ENCODE data around the gene UCN. TPM values are rescaled to one million over a fixed set of nuclear protein-coding genes. Genes with fewer than 3 reads are reported as not detected.
A peak's percentile ranks its signal among the peaks of the same experiment; 100 is the strongest.

UCN gene
- total RNA-seq, 1 experiment from 2014 or later: 4.4 TPM

DNA sequence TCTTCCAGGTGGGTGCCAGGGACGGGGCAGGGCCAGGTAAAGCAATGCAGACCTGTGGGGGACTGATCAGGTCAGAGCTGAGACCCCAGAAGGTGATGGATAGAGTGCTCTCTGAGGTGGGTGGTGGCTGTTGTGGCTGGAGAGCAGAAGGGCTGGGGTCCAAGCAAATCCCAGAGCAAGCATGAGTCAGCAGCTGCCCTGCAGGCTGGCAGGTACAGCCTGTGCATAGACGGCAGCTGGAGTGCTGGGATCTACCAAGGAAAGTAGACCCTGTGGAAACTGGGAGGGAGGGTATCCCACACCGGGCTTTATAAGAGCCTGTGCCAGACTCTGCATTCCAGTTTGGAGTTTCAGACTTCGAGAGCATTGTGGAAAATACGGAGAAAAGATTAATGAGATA lies 25.4 kb downstream of the UCN start:
- no peaks in the 10 kb centered on the region for H3K36me3 ChIP-seq (ENCODE audit: control insufficient read depth, insufficient read depth, low read length)
- intact Hi-C loops (cut with micrococcal nuclease; ENCODE audit: unreplicated experiment): loop anchor here (5.0 kb wide), 1 partner anchor 186 kb away; no protein-coding TSS in a partner anchor
- in situ Hi-C loops (cut with HindIII; ENCODE audit: low pct_unique_long_range_greater_than_20kb, low sequenced_read_pairs): no loop called here
- POLR2A ChIA-PET: interaction anchor here (1.1 kb wide), 1 partner anchor 185 kb away, joined by 3 read pairs; no protein-coding TSS in a partner anchor
- TF ChIP-seq, protein P1, sequence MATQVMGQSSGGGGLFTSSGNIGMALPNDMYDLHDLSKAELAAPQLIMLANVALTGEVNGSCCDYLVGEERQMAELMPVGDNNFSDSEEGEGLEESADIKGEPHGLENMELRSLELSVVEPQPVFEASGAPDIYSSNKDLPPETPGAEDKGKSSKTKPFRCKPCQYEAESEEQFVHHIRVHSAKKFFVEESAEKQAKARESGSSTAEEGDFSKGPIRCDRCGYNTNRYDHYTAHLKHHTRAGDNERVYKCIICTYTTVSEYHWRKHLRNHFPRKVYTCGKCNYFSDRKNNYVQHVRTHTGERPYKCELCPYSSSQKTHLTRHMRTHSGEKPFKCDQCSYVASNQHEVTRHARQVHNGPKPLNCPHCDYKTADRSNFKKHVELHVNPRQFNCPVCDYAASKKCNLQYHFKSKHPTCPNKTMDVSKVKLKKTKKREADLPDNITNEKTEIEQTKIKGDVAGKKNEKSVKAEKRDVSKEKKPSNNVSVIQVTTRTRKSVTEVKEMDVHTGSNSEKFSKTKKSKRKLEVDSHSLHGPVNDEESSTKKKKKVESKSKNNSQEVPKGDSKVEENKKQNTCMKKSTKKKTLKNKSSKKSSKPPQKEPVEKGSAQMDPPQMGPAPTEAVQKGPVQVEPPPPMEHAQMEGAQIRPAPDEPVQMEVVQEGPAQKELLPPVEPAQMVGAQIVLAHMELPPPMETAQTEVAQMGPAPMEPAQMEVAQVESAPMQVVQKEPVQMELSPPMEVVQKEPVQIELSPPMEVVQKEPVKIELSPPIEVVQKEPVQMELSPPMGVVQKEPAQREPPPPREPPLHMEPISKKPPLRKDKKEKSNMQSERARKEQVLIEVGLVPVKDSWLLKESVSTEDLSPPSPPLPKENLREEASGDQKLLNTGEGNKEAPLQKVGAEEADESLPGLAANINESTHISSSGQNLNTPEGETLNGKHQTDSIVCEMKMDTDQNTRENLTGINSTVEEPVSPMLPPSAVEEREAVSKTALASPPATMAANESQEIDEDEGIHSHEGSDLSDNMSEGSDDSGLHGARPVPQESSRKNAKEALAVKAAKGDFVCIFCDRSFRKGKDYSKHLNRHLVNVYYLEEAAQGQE (IDR thresholded peaks at IDR 0.05; ENCODE audit: insufficient read depth in 1 of 2, low read depth in 2 of 2, low read length in 1 of 2): no peak
- TF ChIP-seq SIN3A (IDR thresholded peaks at IDR 0.05; ENCODE audit: borderline replicate concordance, insufficient read depth, low read depth, low read length) (no peak), POLR2AphosphoS5 (IDR thresholded peaks at IDR 0.05; ENCODE audit: low read depth, low read length) (no peak), TCF7L2 (IDR thresholded peaks at IDR 0.05; ENCODE audit: low read depth, low read length) (no peak)
- TF ChIP-seq, protein P2, sequence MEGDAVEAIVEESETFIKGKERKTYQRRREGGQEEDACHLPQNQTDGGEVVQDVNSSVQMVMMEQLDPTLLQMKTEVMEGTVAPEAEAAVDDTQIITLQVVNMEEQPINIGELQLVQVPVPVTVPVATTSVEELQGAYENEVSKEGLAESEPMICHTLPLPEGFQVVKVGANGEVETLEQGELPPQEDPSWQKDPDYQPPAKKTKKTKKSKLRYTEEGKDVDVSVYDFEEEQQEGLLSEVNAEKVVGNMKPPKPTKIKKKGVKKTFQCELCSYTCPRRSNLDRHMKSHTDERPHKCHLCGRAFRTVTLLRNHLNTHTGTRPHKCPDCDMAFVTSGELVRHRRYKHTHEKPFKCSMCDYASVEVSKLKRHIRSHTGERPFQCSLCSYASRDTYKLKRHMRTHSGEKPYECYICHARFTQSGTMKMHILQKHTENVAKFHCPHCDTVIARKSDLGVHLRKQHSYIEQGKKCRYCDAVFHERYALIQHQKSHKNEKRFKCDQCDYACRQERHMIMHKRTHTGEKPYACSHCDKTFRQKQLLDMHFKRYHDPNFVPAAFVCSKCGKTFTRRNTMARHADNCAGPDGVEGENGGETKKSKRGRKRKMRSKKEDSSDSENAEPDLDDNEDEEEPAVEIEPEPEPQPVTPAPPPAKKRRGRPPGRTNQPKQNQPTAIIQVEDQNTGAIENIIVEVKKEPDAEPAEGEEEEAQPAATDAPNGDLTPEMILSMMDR (IDR thresholded peaks at IDR 0.05): no peak
- no TSS peak for BruUV-seq (replicated peaks)
- peaks cover 16% of the 10 kb centered on the region for H3K4me1 ChIP-seq (ENCODE audit: control insufficient read depth, insufficient read depth, low read length)
- DNase-seq (ENCODE audit: low read depth, low spot score) (no peak), ATAC-seq (0 out of 2 replicates have a peak, but pooled peaks have one; percentile 35)
- no peaks in the 10 kb centered on the region for H3K9me3 ChIP-seq (ENCODE audit: control insufficient read depth, insufficient read depth, low read depth, low read length)
- H3K27ac ChIP-seq (ENCODE audit: low read length): no peak overlapping the region
- H3K27me3 ChIP-seq (ENCODE audit: control insufficient read depth, insufficient read depth, low read length): no peaks in the 10 kb centered on the region
- no peak overlapping the region for H3K4me3 ChIP-seq (ENCODE audit: low read depth in 2 of 2, low read length in 2 of 2)
- CTCF ChIA-PET: interaction anchor here (0.7 to 1.0 kb wide), 3 partner anchors 14 to 91 kb away, joined by 3 to 5 read pairs (median 4); no protein-coding TSS in a partner anchor

DNA sequence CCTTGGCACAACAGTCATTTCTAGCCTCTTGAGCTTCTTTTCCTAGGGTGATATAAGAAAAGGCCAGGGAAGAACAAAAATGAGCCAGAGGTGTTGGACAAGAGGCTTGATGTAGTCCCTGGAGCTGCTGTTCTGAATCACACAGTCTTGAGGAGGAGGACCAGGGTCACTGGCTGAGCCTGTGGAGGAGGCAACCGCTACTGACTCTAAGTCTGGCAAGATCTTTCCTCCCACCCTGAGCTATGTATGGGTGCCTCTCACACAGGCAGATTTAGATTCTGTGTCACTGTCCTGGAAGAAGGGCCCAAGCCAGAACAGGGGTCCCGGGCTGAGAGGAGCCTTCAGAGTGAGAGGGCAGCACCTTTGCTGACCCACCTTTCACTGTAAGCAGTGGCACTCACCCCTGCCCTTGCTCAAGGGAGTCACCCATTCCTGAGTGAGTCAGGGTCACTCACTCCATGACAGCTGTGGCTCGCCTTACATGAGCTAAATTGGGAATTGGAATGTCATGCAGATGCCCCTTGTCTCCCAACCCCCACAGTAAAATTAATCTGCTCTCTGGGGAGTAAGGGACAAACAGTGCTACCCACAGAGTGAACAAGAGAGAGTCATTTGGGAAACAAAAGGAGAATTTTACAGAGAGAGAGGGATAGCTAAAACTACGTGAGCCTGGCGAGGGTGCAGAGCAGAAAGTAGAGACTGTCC lies 26.2 kb downstream of the UCN start, which contains the start of gene TRIM54:
TRIM54 (plus strand) TSS at position 575 of the 705 bp plus-strand sequence. CDS start 303 bp downstream, outside the sequence.
- in situ Hi-C loops (cut with HindIII; ENCODE audit: low pct_unique_long_range_greater_than_20kb, low sequenced_read_pairs): no loop called here
- intact Hi-C loops (cut with micrococcal nuclease; ENCODE audit: unreplicated experiment): loop anchor here (5.0 kb wide), 1 partner anchor 185 kb away; no protein-coding TSS in a partner anchor
- Histone ChIP-seq H3K36me3 (ENCODE audit: control insufficient read depth, insufficient read depth, low read length) (no peaks in the 10 kb centered on the region), H3K4me3 (ENCODE audit: low read depth in 2 of 2, low read length in 2 of 2) (no peak within 1 kb of the TSS), H3K4me1 (ENCODE audit: control insufficient read depth, insufficient read depth, low read length) (peaks cover 16% of the 10 kb centered on the region), H3K9me3 (ENCODE audit: control insufficient read depth, insufficient read depth, low read depth, low read length) (no peaks in the 10 kb centered on the region), H3K27ac (ENCODE audit: low read length) (no peak within 1 kb of the TSS), H3K27me3 (ENCODE audit: control insufficient read depth, insufficient read depth, low read length) (no peaks in the 10 kb centered on the region)
- no TSS peak for BruUV-seq (replicated peaks)
- ATAC-seq (peak; percentile 49; the same call in 1 of the 2 replicates), DNase-seq (ENCODE audit: low read depth, low spot score) (no peak)
- TF ChIP-seq TCF7L2 (IDR thresholded peaks at IDR 0.05; ENCODE audit: low read depth, low read length): no peak
- no peak for TF ChIP-seq SIN3A (IDR thresholded peaks at IDR 0.05; ENCODE audit: borderline replicate concordance, insufficient read depth, low read depth, low read length)
- TF ChIP-seq POLR2AphosphoS5 (IDR thresholded peaks at IDR 0.05; ENCODE audit: low read depth, low read length): no peak
- TF ChIP-seq, protein P2 (IDR thresholded peaks at IDR 0.05): no peak
- ChIA-PET POLR2A (interaction anchor here (1.1 kb wide), 1 partner anchor 185 kb away, joined by 3 read pairs; no protein-coding TSS in a partner anchor), CTCF (interaction anchor here (0.6 to 1.0 kb wide), 2 partner anchors 15 to 403 kb away, joined by 3 read pairs; no protein-coding TSS in a partner anchor)

All from Panc1 (cell line).